Measurements from ENCODE around the gene ZNF652. TPM values are rescaled to one million over a fixed set of nuclear protein-coding genes. Genes with fewer than 3 reads are reported as not detected.

ZNF652 gene
- polyA plus RNA-seq, 1 of the 3 experiments (the other 2 are of a cell fraction): 5.1 TPM

DNA sequence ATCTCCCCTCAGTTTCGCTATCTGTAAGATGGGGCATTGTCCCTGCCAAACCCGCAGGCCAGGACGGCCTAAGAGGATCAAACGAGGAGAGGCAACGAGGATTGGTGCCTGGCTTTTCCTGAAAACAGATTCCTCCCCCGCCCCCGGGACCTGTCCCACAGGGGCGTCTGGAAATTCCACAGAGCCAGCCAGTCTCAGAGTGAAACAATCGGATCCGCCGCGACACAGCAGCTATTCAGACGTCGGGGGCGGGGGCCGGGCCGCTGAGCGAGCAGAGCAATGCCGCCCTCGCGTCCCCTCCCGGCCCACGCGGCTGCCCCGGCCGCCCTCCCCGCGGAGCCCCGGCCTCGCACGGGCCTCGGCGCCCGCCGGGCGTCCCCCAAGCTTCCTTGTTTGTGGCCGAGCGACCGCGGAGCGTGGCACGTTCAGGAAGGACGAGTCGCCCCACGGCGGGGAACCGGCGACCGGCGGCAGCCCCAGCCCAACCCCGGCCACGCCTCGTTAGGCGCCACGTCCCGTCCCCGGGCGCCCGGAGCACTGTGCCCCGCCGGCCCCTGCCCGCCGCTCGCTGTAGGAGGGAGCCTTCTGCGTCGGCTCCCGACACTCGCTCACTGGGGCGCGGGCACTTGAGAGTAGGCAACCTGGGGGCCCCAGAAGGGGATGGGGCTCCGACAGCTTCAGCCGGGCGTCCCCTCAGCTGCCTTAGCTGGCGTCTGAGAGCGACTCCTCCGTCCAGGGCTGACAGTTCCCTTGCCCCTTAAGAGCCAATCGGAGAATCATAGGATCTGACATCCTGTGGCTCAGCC, 101.8 kb downstream of the ZNF652 start:
- peak overlapping the region; percentile 49 to 58 for H3K4me3 ChIP-seq (ENCODE audit: low read depth in 2 of 2, low read length in 1 of 2)
- POLR2A ChIA-PET: no interaction called here
- peak; percentile 81 for DNase-seq
- peak overlapping the region; percentile 75 for H3K4me2 ChIP-seq
- no peaks in the 10 kb centered on the region for H3K79me2 ChIP-seq (ENCODE audit: insufficient read depth)
- no peaks in the 10 kb centered on the region for H3K9me3 ChIP-seq
- H4K20me1 ChIP-seq (ENCODE audit: insufficient read depth): no peaks in the 10 kb centered on the region
- 6% methylated on average over 20 of the region's 77 CpGs for WGBS (ENCODE audit: low lambda C conversion rate)
- H3K9me2 ChIP-seq: no peaks in the 10 kb centered on the region
- TF ChIP-seq, protein P1, sequence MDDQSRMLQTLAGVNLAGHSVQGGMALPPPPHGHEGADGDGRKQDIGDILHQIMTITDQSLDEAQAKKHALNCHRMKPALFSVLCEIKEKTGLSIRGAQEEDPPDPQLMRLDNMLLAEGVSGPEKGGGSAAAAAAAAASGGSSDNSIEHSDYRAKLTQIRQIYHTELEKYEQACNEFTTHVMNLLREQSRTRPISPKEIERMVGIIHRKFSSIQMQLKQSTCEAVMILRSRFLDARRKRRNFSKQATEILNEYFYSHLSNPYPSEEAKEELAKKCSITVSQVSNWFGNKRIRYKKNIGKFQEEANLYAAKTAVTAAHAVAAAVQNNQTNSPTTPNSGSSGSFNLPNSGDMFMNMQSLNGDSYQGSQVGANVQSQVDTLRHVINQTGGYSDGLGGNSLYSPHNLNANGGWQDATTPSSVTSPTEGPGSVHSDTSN (IDR thresholded peaks at IDR 0.05): peak; percentile 57
- TF ChIP-seq NRF1 (IDR thresholded peaks at IDR 0.05; ENCODE audit: low read depth, low read length) (no peak), POLR2AphosphoS5 (IDR thresholded peaks at IDR 0.05; ENCODE audit: low read depth, low read length) (0 out of 2 replicates have a peak, but pooled peaks have one; percentile 25), RXRA (IDR thresholded peaks at IDR 0.05; ENCODE audit: borderline replicate concordance, low read depth) (no peak), NFIC (IDR thresholded peaks at IDR 0.05; ENCODE audit: borderline replicate concordance) (0 out of 2 replicates have a peak, but pooled peaks have one; percentile 2)
- H3F3A ChIP-seq (replicated peaks; ENCODE audit: insufficient read depth): no peaks in the 10 kb centered on the region
- H3K9ac ChIP-seq: peak overlapping the region; percentile 59
- H3K4me1 ChIP-seq (ENCODE audit: control insufficient read depth in 1 of 2, insufficient read depth in 2 of 2, low read depth in 1 of 2, low read length in 1 of 2): peaks cover 4% of the 10 kb centered on the region in 2 experiments; a peak in 1 of 4 replicates
- CTCF ChIA-PET: interaction anchor here (0.8 to 3.8 kb wide), 12 partner anchors 9 to 535 kb away, joined by 3 to 20 read pairs (median 4); no protein-coding TSS in a partner anchor
- peak overlapping the region in 1 of 2 experiments; percentile 46; a peak in 2 of 4 replicates for H3K27ac ChIP-seq (ENCODE audit: low read depth in 2 of 2, low read length in 1 of 2)
- no peaks in the 10 kb centered on the region for H3K27me3 ChIP-seq (ENCODE audit: insufficient read depth)
- no peaks in the 10 kb centered on the region for H3K36me3 ChIP-seq (replicated peaks in 1 of 2; ENCODE audit: control insufficient read depth in 1 of 2, insufficient read depth in 2 of 2, low read length in 1 of 2)
- H2AFZ ChIP-seq (ENCODE audit: low read depth): peak overlapping the region; percentile 95

DNA sequence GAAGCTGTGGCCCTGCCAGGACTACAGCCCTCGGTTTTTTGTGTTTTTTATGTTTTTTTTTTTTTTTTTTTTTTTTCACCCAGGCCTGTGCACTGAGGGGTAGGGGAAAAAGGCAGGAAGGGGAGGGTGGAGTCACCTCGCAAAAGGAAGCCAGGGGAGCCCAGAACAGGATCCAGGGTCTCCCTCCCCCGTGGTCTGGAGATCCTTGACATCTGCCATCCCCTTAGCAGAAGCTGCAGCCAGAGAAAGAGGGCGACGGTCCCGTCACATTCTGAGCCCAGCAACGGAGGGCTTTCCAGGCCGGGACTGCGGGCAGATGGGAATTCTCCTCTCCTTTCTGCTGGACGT, 102.4 kb downstream of the ZNF652 start:
- Histone ChIP-seq H3K27me3 (ENCODE audit: insufficient read depth) (no peaks in the 10 kb centered on the region), H3K79me2 (ENCODE audit: insufficient read depth) (no peaks in the 10 kb centered on the region), H3F3A (replicated peaks; ENCODE audit: insufficient read depth) (no peaks in the 10 kb centered on the region), H2AFZ (ENCODE audit: low read depth) (peak overlapping the region; percentile 95), H3K4me3 (ENCODE audit: low read depth in 2 of 2, low read length in 1 of 2) (peak overlapping the region; percentile 49 to 58), H3K4me1 (ENCODE audit: control insufficient read depth in 1 of 2, insufficient read depth in 2 of 2, low read depth in 1 of 2, low read length in 1 of 2) (peaks cover 4% of the 10 kb centered on the region in 2 experiments; a peak in 1 of 4 replicates), H3K9me3 (no peaks in the 10 kb centered on the region), H3K36me3 (replicated peaks in 1 of 2; ENCODE audit: control insufficient read depth in 1 of 2, insufficient read depth in 2 of 2, low read length in 1 of 2) (no peaks in the 10 kb centered on the region), H3K4me2 (peak overlapping the region; percentile 75), H3K27ac (ENCODE audit: low read depth in 2 of 2, low read length in 1 of 2) (peak overlapping the region in 1 of 2 experiments; percentile 46; a peak in 2 of 4 replicates), H3K9ac (peak overlapping the region; percentile 59; the same call in 1 of the 2 replicates), H3K9me2 (no peaks in the 10 kb centered on the region), H4K20me1 (ENCODE audit: insufficient read depth) (no peaks in the 10 kb centered on the region)
- POLR2A ChIA-PET: no interaction called here
- DNase-seq: no peak
- TF ChIP-seq NRF1 (IDR thresholded peaks at IDR 0.05; ENCODE audit: low read depth, low read length): no peak
- CTCF ChIA-PET: interaction anchor here (0.8 to 3.8 kb wide), 10 partner anchors 9 to 535 kb away, joined by 3 to 20 read pairs (median 5); no protein-coding TSS in a partner anchor
- 43% methylated on average over 10 of the region's 10 CpGs for WGBS (ENCODE audit: low lambda C conversion rate)

DNA sequence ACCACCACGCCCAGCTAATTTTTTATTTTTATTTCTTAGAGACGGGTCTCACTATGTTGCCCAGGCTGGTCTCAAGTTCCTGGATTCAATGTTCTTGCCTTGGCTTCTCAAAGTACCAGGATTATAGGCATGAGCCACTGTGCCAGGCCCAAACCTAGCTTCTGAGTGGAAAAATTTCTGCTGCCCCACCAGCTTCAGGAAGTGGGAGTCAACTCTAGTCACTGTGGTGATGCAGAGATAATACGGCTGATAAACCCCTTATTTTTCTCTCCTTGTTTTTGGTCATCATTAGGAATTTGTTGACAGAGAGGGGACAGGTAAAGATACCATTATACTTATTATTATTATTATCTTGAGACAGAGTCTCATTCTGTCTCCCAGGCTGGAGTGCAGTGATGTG, 103.7 kb downstream of the ZNF652 start:
- ChIA-PET POLR2A (no interaction called here), CTCF (interaction anchor here (3.8 kb wide), 1 partner anchor 31 kb away, joined by 13 read pairs; no protein-coding TSS in a partner anchor)
- no peak overlapping the region for H3K4me3 ChIP-seq (ENCODE audit: low read depth in 2 of 2, low read length in 1 of 2)
- no peak overlapping the region for H3K27ac ChIP-seq (ENCODE audit: low read depth in 2 of 2, low read length in 1 of 2)
- H3K4me2 ChIP-seq: no peak overlapping the region
- peak overlapping the region; percentile 49; the same call in 1 of the 2 replicates for H2AFZ ChIP-seq (ENCODE audit: low read depth)
- no peaks in the 10 kb centered on the region for H3K36me3 ChIP-seq (replicated peaks in 1 of 2; ENCODE audit: control insufficient read depth in 1 of 2, insufficient read depth in 2 of 2, low read length in 1 of 2)
- peaks cover 4% of the 10 kb centered on the region in 2 experiments; a peak in 1 of 4 replicates for H3K4me1 ChIP-seq (ENCODE audit: control insufficient read depth in 1 of 2, insufficient read depth in 2 of 2, low read depth in 1 of 2, low read length in 1 of 2)
- no peaks in the 10 kb centered on the region for H4K20me1 ChIP-seq (ENCODE audit: insufficient read depth)
- no peaks in the 10 kb centered on the region for H3K27me3 ChIP-seq (ENCODE audit: insufficient read depth)
- no peaks in the 10 kb centered on the region for H3K9me2 ChIP-seq
- no peak overlapping the region for H3K9ac ChIP-seq
- WGBS (ENCODE audit: low lambda C conversion rate): 83% methylated on average over 3 of the region's 3 CpGs
- no peaks in the 10 kb centered on the region for H3K79me2 ChIP-seq (ENCODE audit: insufficient read depth)
- no peak for DNase-seq
- H3K9me3 ChIP-seq: no peaks in the 10 kb centered on the region
- no peaks in the 10 kb centered on the region for H3F3A ChIP-seq (replicated peaks; ENCODE audit: insufficient read depth)
- TF ChIP-seq SIN3A (IDR thresholded peaks at IDR 0.05; ENCODE audit: borderline replicate concordance, low read depth, low read length): no peak
- TF ChIP-seq, protein P2, sequence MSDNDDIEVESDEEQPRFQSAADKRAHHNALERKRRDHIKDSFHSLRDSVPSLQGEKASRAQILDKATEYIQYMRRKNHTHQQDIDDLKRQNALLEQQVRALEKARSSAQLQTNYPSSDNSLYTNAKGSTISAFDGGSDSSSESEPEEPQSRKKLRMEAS (IDR thresholded peaks at IDR 0.05; ENCODE audit: low read depth): no peak
- no peak for TF ChIP-seq NRF1 (IDR thresholded peaks at IDR 0.05; ENCODE audit: low read depth, low read length)
- TF ChIP-seq YY1 (IDR thresholded peaks at IDR 0.05; ENCODE audit: low read depth): no peak
- TF ChIP-seq, protein P3, sequence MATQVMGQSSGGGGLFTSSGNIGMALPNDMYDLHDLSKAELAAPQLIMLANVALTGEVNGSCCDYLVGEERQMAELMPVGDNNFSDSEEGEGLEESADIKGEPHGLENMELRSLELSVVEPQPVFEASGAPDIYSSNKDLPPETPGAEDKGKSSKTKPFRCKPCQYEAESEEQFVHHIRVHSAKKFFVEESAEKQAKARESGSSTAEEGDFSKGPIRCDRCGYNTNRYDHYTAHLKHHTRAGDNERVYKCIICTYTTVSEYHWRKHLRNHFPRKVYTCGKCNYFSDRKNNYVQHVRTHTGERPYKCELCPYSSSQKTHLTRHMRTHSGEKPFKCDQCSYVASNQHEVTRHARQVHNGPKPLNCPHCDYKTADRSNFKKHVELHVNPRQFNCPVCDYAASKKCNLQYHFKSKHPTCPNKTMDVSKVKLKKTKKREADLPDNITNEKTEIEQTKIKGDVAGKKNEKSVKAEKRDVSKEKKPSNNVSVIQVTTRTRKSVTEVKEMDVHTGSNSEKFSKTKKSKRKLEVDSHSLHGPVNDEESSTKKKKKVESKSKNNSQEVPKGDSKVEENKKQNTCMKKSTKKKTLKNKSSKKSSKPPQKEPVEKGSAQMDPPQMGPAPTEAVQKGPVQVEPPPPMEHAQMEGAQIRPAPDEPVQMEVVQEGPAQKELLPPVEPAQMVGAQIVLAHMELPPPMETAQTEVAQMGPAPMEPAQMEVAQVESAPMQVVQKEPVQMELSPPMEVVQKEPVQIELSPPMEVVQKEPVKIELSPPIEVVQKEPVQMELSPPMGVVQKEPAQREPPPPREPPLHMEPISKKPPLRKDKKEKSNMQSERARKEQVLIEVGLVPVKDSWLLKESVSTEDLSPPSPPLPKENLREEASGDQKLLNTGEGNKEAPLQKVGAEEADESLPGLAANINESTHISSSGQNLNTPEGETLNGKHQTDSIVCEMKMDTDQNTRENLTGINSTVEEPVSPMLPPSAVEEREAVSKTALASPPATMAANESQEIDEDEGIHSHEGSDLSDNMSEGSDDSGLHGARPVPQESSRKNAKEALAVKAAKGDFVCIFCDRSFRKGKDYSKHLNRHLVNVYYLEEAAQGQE (IDR thresholded peaks at IDR 0.05; ENCODE audit: low read depth, low read length): no peak
- TF ChIP-seq GABPA (IDR thresholded peaks at IDR 0.05; ENCODE audit: low read depth): no peak
- TF ChIP-seq, protein P4, sequence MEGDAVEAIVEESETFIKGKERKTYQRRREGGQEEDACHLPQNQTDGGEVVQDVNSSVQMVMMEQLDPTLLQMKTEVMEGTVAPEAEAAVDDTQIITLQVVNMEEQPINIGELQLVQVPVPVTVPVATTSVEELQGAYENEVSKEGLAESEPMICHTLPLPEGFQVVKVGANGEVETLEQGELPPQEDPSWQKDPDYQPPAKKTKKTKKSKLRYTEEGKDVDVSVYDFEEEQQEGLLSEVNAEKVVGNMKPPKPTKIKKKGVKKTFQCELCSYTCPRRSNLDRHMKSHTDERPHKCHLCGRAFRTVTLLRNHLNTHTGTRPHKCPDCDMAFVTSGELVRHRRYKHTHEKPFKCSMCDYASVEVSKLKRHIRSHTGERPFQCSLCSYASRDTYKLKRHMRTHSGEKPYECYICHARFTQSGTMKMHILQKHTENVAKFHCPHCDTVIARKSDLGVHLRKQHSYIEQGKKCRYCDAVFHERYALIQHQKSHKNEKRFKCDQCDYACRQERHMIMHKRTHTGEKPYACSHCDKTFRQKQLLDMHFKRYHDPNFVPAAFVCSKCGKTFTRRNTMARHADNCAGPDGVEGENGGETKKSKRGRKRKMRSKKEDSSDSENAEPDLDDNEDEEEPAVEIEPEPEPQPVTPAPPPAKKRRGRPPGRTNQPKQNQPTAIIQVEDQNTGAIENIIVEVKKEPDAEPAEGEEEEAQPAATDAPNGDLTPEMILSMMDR (IDR thresholded peaks at IDR 0.05): no peak
- TF ChIP-seq RAD21 (IDR thresholded peaks at IDR 0.05; ENCODE audit: low read length): no peak
- TF ChIP-seq SMC3 (IDR thresholded peaks at IDR 0.05; ENCODE audit: low read depth, low read length): no peak
